H1 (cell line): ENCODE data around the gene RRN3. TPM values are rescaled to one million over a fixed set of nuclear protein-coding genes. Genes with fewer than 3 reads are reported as not detected.

Experiments used
- CTCF ChIA-PET: fragments of 300-600 bp; sonication (Branson Sonifier 250); formaldehyde crosslinking; loops from one replicate; lab custom pipeline; 2021; ENCODE audit not compliant: partially characterized antibody; lab: Charles Lee
- POLR2A ChIA-PET: fragments of 300-600 bp; sonication (Branson Sonifier 250); formaldehyde crosslinking; loops from one replicate; lab custom pipeline; 2021; ENCODE audit warnings: inconsistent platforms; ENCODE audit not compliant: partially characterized antibody; lab: Charles Lee
- DNase-seq, 2 experiments: peaks; one replicate each; pipeline versions ENCODE4 v3.0.0 to v3.0.0-alpha.2; 2010 to 2022; ENCODE audit warnings: low spot score in 2 of 2, low read depth in 1 of 2, mixed read lengths in 1 of 2
- FAIRE-seq: peaks from 2 replicates; lab custom pipeline; 2011; peaks lifted over from hg19 to GRCh38; lab: Jason Lieb, UNC
- H2AFZ ChIP-seq: 2 replicates; pipeline ENCODE4 v1.8.1; 2012; ENCODE audit warnings: low read length, inconsistent platforms
- H2AK5ac ChIP-seq: 2 replicates; pipeline ENCODE4 v1.6.1; 2013; ENCODE audit warnings: low read depth, low read length
- H2BK120ac ChIP-seq: replicated peaks from 2 replicates; pipeline ENCODE3; 2013; ENCODE audit warnings: low read depth, low read length, inconsistent platforms
- H2BK12ac ChIP-seq: 2 replicates; pipeline ENCODE4 v1.6.1; 2013; ENCODE audit warnings: low read depth, low read length
- H2BK15ac ChIP-seq: 2 replicates; pipeline ENCODE4 v1.6.1; 2013; ENCODE audit warnings: low read length
- H2BK20ac ChIP-seq: 2 replicates; pipeline ENCODE4 v1.6.1; 2013; ENCODE audit warnings: low read length
- H2BK5ac ChIP-seq: 2 replicates; pipeline ENCODE4 v1.6.1; 2013; ENCODE audit warnings: low read depth, low read length
- H3K14ac ChIP-seq: 2 replicates; pipeline ENCODE4 v1.6.1; 2013; ENCODE audit warnings: inconsistent platforms; ENCODE audit not compliant: insufficient read length
- H3K18ac ChIP-seq: 2 replicates; pipeline ENCODE4 v1.6.1; 2013; ENCODE audit warnings: low read length; ENCODE audit errors: extremely low read depth
- H3K23ac ChIP-seq: 2 replicates; pipeline ENCODE4 v1.6.1; 2013; ENCODE audit warnings: inconsistent platforms; ENCODE audit not compliant: insufficient read length
- H3K23me2 ChIP-seq: 2 replicates; pipeline ENCODE4 v1.6.1; 2013; ENCODE audit warnings: low read depth, low read length
- H3K27ac ChIP-seq: 2 replicates; pipeline ENCODE4 v1.6.1; 2011; ENCODE audit warnings: low read depth, low read length, inconsistent platforms
- H3K27me3 ChIP-seq, 4 experiments: replicated peaks in 1 of 4; 1 replicate in 1 of 4; 2 replicates in 3 of 4; pipeline versions ENCODE4 v1.6.1 to v1.8.1; 2011 to 2013; ENCODE audit warnings: low read length in 3 of 4, mild to moderate bottlenecking in 3 of 4, inconsistent platforms in 2 of 4, mixed read lengths in 2 of 4, moderate library complexity in 1 of 4; ENCODE audit not compliant: control insufficient read depth in 3 of 4, insufficient read depth in 3 of 4; ENCODE audit errors: extremely low read depth in 1 of 4
- H3K36me3 ChIP-seq, 4 experiments: 2 replicates each; pipeline versions ENCODE4 v1.6.1 to v1.8.1; 2011 to 2013; ENCODE audit warnings: mild to moderate bottlenecking in 4 of 4, low read length in 3 of 4, moderate library complexity in 2 of 4, control low read depth in 1 of 4, inconsistent platforms in 1 of 4; ENCODE audit not compliant: insufficient read depth in 4 of 4, control insufficient read depth in 2 of 4
- H3K4ac ChIP-seq: replicated peaks from 2 replicates; pipeline ENCODE3; 2013; ENCODE audit warnings: low read length, low read depth, mixed read lengths, inconsistent platforms; ENCODE audit not compliant: insufficient read length
- H3K4me1 ChIP-seq, 4 experiments: replicated peaks in 1 of 4; 1 replicate in 1 of 4; 2 replicates in 3 of 4; pipeline versions ENCODE4 v1.6.1 to v1.8.1; 2011 to 2013; ENCODE audit warnings: low read length in 3 of 4, inconsistent platforms in 2 of 4, mixed read lengths in 1 of 4; ENCODE audit not compliant: insufficient read depth in 4 of 4, control insufficient read depth in 3 of 4
- H3K4me2 ChIP-seq, 2 experiments: 2 replicates each; pipeline versions ENCODE4 v1.6.1 to v1.8.1; 2011 to 2013; ENCODE audit warnings: low read depth in 2 of 2, low read length in 2 of 2, control low read depth in 1 of 2, inconsistent platforms in 1 of 2, mild to moderate bottlenecking in 1 of 2; ENCODE audit not compliant: insufficient read depth in 1 of 2
- H3K4me3 ChIP-seq, 4 experiments: fragments of 200-600, 300-600 bp in 1 of 4; sonication (generic), shearing (Covaris generic), sonication (Bioruptor Twin) in 1 of 4; 2 replicates each; pipeline versions ENCODE4 v1.5.1 to v1.8.1; 2011 to 2016; ENCODE audit warnings: low read length in 4 of 4, low read depth in 3 of 4, control low read depth in 2 of 4, inconsistent platforms in 2 of 4, mild to moderate bottlenecking in 2 of 4, mixed read lengths in 1 of 4, moderate library complexity in 1 of 4; ENCODE audit not compliant: insufficient read depth in 2 of 4; ENCODE audit errors: extremely low read depth in 1 of 4
- H3K56ac ChIP-seq: replicated peaks from 2 replicates; pipeline ENCODE3; 2013; ENCODE audit warnings: low read depth, mild to moderate bottlenecking, mixed read lengths, low read length, inconsistent platforms; ENCODE audit not compliant: insufficient read length
- H3K79me1 ChIP-seq: 2 replicates; pipeline ENCODE4 v1.6.1; 2013; ENCODE audit warnings: low read depth, low read length, control low read depth
- H3K79me2 ChIP-seq, 2 experiments: 2 replicates each; pipeline versions ENCODE4 v1.6.1 to v1.8.1; 2012 to 2013; ENCODE audit warnings: low read length in 2 of 2, mild to moderate bottlenecking in 2 of 2, inconsistent platforms in 1 of 2; ENCODE audit not compliant: insufficient read depth in 2 of 2, control insufficient read depth in 1 of 2
- H3K9ac ChIP-seq, 4 experiments: replicated peaks in 1 of 4; 1 replicate in 1 of 4; 2 replicates in 3 of 4; pipeline versions ENCODE4 v1.6.1 to v1.8.1; 2011 to 2013; ENCODE audit warnings: low read depth in 3 of 4, low read length in 3 of 4, control low read depth in 2 of 4, mild to moderate bottlenecking in 2 of 4, moderate library complexity in 2 of 4, inconsistent platforms in 1 of 4; ENCODE audit errors: extremely low read depth in 1 of 4
- H3K9me3 ChIP-seq, 2 experiments: 2 replicates each; pipeline versions ENCODE4 v1.6.1 to v1.8.1; 2012 to 2013; ENCODE audit warnings: mild to moderate bottlenecking in 2 of 2, moderate library complexity in 2 of 2, control low read depth in 1 of 2, inconsistent platforms in 1 of 2, low read depth in 1 of 2, low read length in 1 of 2, mixed read lengths in 1 of 2; ENCODE audit not compliant: insufficient read depth in 2 of 2
- H4K20me1 ChIP-seq, 2 experiments: replicated peaks in 1 of 2; 2 replicates each; pipeline versions ENCODE3 to v1.8.1; 2011 to 2013; ENCODE audit warnings: inconsistent platforms in 2 of 2, low read length in 2 of 2, mild to moderate bottlenecking in 1 of 2; ENCODE audit not compliant: insufficient read depth in 2 of 2, control insufficient read depth in 1 of 2
- H4K5ac ChIP-seq: 2 replicates; pipeline ENCODE4 v1.6.1; 2013; ENCODE audit warnings: low read length, low read depth, mixed read lengths, inconsistent platforms; ENCODE audit not compliant: insufficient read length
- H4K8ac ChIP-seq: 2 replicates; pipeline ENCODE4 v1.8.0; 2013; ENCODE audit warnings: mild to moderate bottlenecking, moderate library complexity, low read length, inconsistent platforms; ENCODE audit not compliant: insufficient read depth; ENCODE audit errors: extremely low read depth
- H4K91ac ChIP-seq: replicated peaks from 2 replicates; pipeline ENCODE3; 2013; ENCODE audit warnings: low read length, mixed read lengths, inconsistent platforms; ENCODE audit not compliant: insufficient read length
- CEBPB ChIP-seq: IDR thresholded peaks from 2 replicates; pipeline ENCODE4 v1.6.1; 2012; ENCODE audit warnings: low read depth, low read length
- CHD2 ChIP-seq: IDR thresholded peaks from 2 replicates; pipeline ENCODE4 v1.6.1; 2012; ENCODE audit warnings: low read length, improper control_type of control experiment
- CTBP2 ChIP-seq: IDR thresholded peaks from 2 replicates; pipeline ENCODE4 v1.7.0; 2011; ENCODE audit warnings: borderline replicate concordance, mild to moderate bottlenecking, moderate library complexity, mixed read lengths, low read length; ENCODE audit not compliant: insufficient read depth, insufficient read length
- EGR1 ChIP-seq: IDR thresholded peaks from 2 replicates; pipeline ENCODE4 v1.6.1; 2011; ENCODE audit warnings: low read depth, low read length, borderline replicate concordance
- EP300 ChIP-seq, 2 experiments: IDR thresholded peaks; 1 replicate in 1 of 2; 2 replicates in 1 of 2; pipeline ENCODE4 v1.6.1; 2011 to 2012; ENCODE audit warnings: low read depth in 2 of 2, low read length in 2 of 2, mild to moderate bottlenecking in 2 of 2, borderline replicate concordance in 1 of 2, inconsistent platforms in 1 of 2, moderate library complexity in 1 of 2
- HDAC2 ChIP-seq, 2 experiments: fragments of 300-600 bp in 1 of 2; sonication (generic) in 1 of 2; IDR thresholded peaks; 2 replicates each; pipeline ENCODE4 v1.6.1; 2011 to 2012; ENCODE audit warnings: low read depth in 2 of 2, low read length in 2 of 2, mild to moderate bottlenecking in 2 of 2, moderate library complexity in 2 of 2, borderline replicate concordance in 1 of 2, inconsistent platforms in 1 of 2
- SP2 ChIP-seq: IDR thresholded peaks from 2 replicates; pipeline ENCODE4 v1.6.1; 2012; ENCODE audit warnings: mild to moderate bottlenecking, low read length, inconsistent platforms
- TBP ChIP-seq: IDR thresholded peaks from 2 replicates; pipeline ENCODE4 v1.6.1; 2011; ENCODE audit warnings: low read depth, low read length, improper control_type of control experiment
- TEAD4 ChIP-seq: IDR thresholded peaks from 2 replicates; pipeline ENCODE4 v1.6.1; 2012; ENCODE audit warnings: low read depth, low read length, inconsistent platforms, mixed read lengths
- WGBS, 2 experiments: shearing (Covaris generic) in 1 of 2; methylation state at CpG; one replicate each; pipeline versions ENCODE4 v1.1.6 to v1.1.7; 2013 to 2015; ENCODE audit warnings: low lambda C conversion rate in 2 of 2, mixed read lengths in 2 of 2, inconsistent platforms in 1 of 2, low coverage in 1 of 2, missing lambda C conversion rate in 1 of 2; ENCODE audit not compliant: insufficient replicate concordance in 2 of 2, insufficient coverage in 1 of 2, insufficient read length in 1 of 2; ENCODE audit errors: extremely low coverage in 1 of 2, missing lambda C conversion rate in 1 of 2; 5-methylcytosine and 5-hydroxymethylcytosine counted together
- polyA plus RNA-seq, 7 experiments: library from polyadenylated mRNA; depleted of rRNA in 3 of 7; stranded (reverse) in 5 of 7; unstranded in 2 of 7; fragments of >200 nt in 5 of 7; fragments of 200-250 nt in 2 of 7; gene quantifications; 1 replicate in 5 of 7; 2 replicates in 1 of 7; 4 replicates in 1 of 7; pipeline versions ENCODE4 v1.2.1 to v1.2.3, GENCODE V29; 2011 to 2013; ENCODE audit warnings: missing spikeins in 2 of 7, mixed read lengths in 2 of 7
- total RNA-seq: library from RNA; stranded (reverse); fragmentation: NEBNext Ultra II Directional; extraction: Animal tissue kit (Norgen Biotek cat#: 25700); gene quantifications from 2 replicates; pipeline ENCODE4 v1.2.1, GENCODE V29; 2021
- TF ChIP-seq, protein P1 (sequence below): IDR thresholded peaks from 2 replicates; pipeline ENCODE4 v1.6.1; 2012; ENCODE audit warnings: inconsistent platforms
- TF ChIP-seq, protein P2 (sequence below): IDR thresholded peaks from 2 replicates; pipeline ENCODE4 v1.6.1; 2012; ENCODE audit warnings: inconsistent platforms

Gene RRN3
- total and polyA plus RNA-seq, 2 of the 8 experiments (the other 6 are each of a cell fraction or from before 2014, with no cell fraction given) = 15.1 to 26.0 TPM

DNA sequence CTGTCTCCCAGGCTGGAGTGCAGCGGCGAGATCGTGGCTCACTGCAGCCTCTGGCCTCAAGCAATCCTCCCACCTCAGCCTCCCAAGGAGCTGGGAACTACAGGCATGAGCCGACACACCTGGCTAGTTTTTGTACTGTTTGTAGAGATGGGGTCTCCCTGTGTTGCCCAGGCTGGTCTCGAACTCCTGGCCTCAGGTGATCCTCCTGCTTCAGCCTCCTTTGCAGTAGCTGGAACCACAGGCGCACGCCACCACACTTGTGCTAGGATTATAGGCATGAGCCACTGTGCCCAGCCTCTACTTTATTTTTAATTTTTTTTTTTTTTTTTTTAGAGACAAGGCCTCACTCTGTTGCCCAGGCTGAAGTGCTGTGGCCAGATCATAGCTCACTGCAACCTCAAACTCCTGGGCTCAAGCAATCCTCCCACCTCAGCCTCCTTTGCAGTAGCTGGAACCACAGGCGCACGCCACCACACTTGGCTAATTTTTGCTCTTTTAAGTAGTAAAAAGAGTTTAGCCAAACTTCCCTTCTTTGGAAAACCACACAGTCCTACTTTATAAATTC is 42.6 kb downstream of the RRN3 start:
- Histone ChIP-seq H2BK12ac (no peak overlapping the region), H3K4me1 (peaks cover 0 to 2% (median 0%) of the 10 kb centered on the region in 4 experiments; a peak in 2 of 7 replicates), H4K5ac (no peak overlapping the region), H3K9ac (no peak overlapping the region), H3K4me3 (no peak overlapping the region), H2BK5ac (no peak overlapping the region), H2AK5ac (no peak overlapping the region), H3K14ac (no peak overlapping the region), H3K23me2 (no peaks in the 10 kb centered on the region; the same call in 1 of the 2 replicates), H2AFZ (no peak overlapping the region), H3K36me3 (peaks cover 0 to 7% (median 0%) of the 10 kb centered on the region in 4 experiments; a peak in 1 of 8 replicates), H3K27ac (no peak overlapping the region), H3K79me2 (peaks cover 0 to 24% of the 10 kb centered on the region in 2 experiments; a peak in 3 of 4 replicates), H2BK120ac (no peak overlapping the region), H4K20me1 (peaks cover 2 to 7% of the 10 kb centered on the region in 2 experiments), H3K9me3 (no peaks in the 10 kb centered on the region), H3K27me3 (no peaks in the 10 kb centered on the region; a peak in 1 of 7 replicates), H3K56ac (no peak overlapping the region), H3K4me2 (no peak overlapping the region), H3K23ac (no peak overlapping the region), H4K8ac (no peak overlapping the region), H3K79me1 (peaks cover 13% of the 10 kb centered on the region), H4K91ac (no peak overlapping the region), H2BK15ac (no peak overlapping the region), H3K4ac (no peak overlapping the region), H2BK20ac (no peak overlapping the region), H3K18ac (no peak overlapping the region)
- CTCF ChIA-PET = interaction anchor here (1.1 to 1.3 kb wide), 2 partner anchors 10 to 21 kb away, joined by 4 read pairs; no protein-coding TSS in a partner anchor
- DNase-seq (no peak), FAIRE-seq (no peak)
- POLR2A ChIA-PET = interaction anchor here (1.5 kb wide), 1 partner anchor 13 kb away, joined by 5 read pairs; no protein-coding TSS in a partner anchor
- TF ChIP-seq SP2 = no peak
- no peak for TF ChIP-seq CTBP2
- TF ChIP-seq HDAC2 (IDR thresholded peaks at IDR 0.05; ENCODE audit: borderline replicate concordance in 1 of 2, low read depth in 2 of 2, low read length in 2 of 2) = no peak
- TF ChIP-seq CEBPB = no peak
- no peak for TF ChIP-seq CHD2
- no peak for TF ChIP-seq EP300 (IDR thresholded peaks at IDR 0.05; ENCODE audit: borderline replicate concordance in 1 of 2, low read depth in 2 of 2, low read length in 2 of 2)
- no peak for TF ChIP-seq EGR1
- TF ChIP-seq, protein P1, sequence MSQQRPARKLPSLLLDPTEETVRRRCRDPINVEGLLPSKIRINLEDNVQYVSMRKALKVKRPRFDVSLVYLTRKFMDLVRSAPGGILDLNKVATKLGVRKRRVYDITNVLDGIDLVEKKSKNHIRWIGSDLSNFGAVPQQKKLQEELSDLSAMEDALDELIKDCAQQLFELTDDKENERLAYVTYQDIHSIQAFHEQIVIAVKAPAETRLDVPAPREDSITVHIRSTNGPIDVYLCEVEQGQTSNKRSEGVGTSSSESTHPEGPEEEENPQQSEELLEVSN = no peak
- TF ChIP-seq TBP = no peak
- TF ChIP-seq, protein P2, sequence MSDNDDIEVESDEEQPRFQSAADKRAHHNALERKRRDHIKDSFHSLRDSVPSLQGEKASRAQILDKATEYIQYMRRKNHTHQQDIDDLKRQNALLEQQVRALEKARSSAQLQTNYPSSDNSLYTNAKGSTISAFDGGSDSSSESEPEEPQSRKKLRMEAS = no peak
- TF ChIP-seq TEAD4 = no peak
- WGBS, 2 experiments = 94% methylated on average over 9 of the region's 9 CpGs; no CpG with 5 or more reads in 1 of the 2 experiments
